Suprapubic skin (tissue), 4 donors: Measurements from ENCODE around the gene CLASP2. TPM values are rescaled to one million over a fixed set of nuclear protein-coding genes. Genes with fewer than 3 reads are reported as not detected.
"Not testable (repeated sequence)": the region's sequence is repeated elsewhere in the genome, so short reads cannot be mapped to it uniquely, and the experiment has no call there.

Experiments
- DNase-seq, 2 donors: peaks; one replicate each; pipeline ENCODE4 v3.0.0-alpha.2; 2019; ENCODE audit warnings: low spot score in 2 of 2
- H3K27ac ChIP-seq: fragments of 200-600 bp; sonication (generic); one replicate; pipeline ENCODE4 v1.5.1; 2019
- H3K27me3 ChIP-seq: fragments of 200-600 bp; sonication (generic); one replicate; pipeline ENCODE4 v1.5.1; 2019
- H3K36me3 ChIP-seq: fragments of 200-600 bp; sonication (generic); one replicate; pipeline ENCODE4 v1.5.1; 2019
- H3K4me1 ChIP-seq: fragments of 200-600 bp; sonication (generic); one replicate; pipeline ENCODE4 v1.5.1; 2019
- H3K4me3 ChIP-seq: fragments of 200-600 bp; sonication (generic); one replicate; pipeline ENCODE4 v1.5.1; 2019; ENCODE audit warnings: mild to moderate bottlenecking
- H3K9me3 ChIP-seq: fragments of 200-600 bp; sonication (generic); one replicate; pipeline ENCODE4 v1.5.1; 2019
- EP300 ChIP-seq: sonication (generic); formaldehyde crosslinking; IDR thresholded peaks from one replicate; pipeline ENCODE4 v1.6.1; 2017; ENCODE audit warnings: antibody characterized with exemption
- POLR2A ChIP-seq, 2 donors: fragments of 450-650 bp; IDR thresholded peaks; one replicate each; pipeline ENCODE4 v1.6.1; 2017; ENCODE audit warnings: antibody characterized with exemption in 2 of 2, mild to moderate bottlenecking in 2 of 2, moderate library complexity in 2 of 2
- POLR2AphosphoS5 ChIP-seq, 3 donors: sonication (generic); formaldehyde crosslinking; IDR thresholded peaks; one replicate each; pipeline ENCODE4 v1.6.1; 2017; ENCODE audit warnings: antibody characterized with exemption in 3 of 3
- WGBS: methylation state at CpG from one replicate; pipeline ENCODE4 v1.1.5; 2018; 5-methylcytosine and 5-hydroxymethylcytosine counted together
- total RNA-seq, 4 donors: library from RNA; depleted of rRNA; stranded (reverse); fragments of >200 nt; gene quantifications; one replicate each; pipeline ENCODE4 v1.1.0, GENCODE V29; 2016
- TF ChIP-seq, protein P1 (sequence below), 2 donors: fragments of 200-600 bp in 1 of 2; fragments of 450-650 bp in 1 of 2; sonication (generic) in 1 of 2; IDR thresholded peaks; one replicate each; pipeline ENCODE4 v1.5.1; 2016 to 2019; ENCODE audit warnings: antibody characterized with exemption in 2 of 2, mild to moderate bottlenecking in 1 of 2, moderate library complexity in 1 of 2

CLASP2 gene
- 100 to 1,000 TPM in 1 of 4 donors, 10 to 100 TPM in 3; 44.8 to 140 (median 59.7) TPM for total RNA-seq

GRCh38 chr3:33717866-33718594, at the start of gene CLASP2:
Gene CLASP2 (minus strand): TSS chr3:33718254. CDS start chr3:33718002, 252 bp downstream.
- H3K4me3 ChIP-seq, result peak within 1 kb of the TSS; percentile 87
- TF ChIP-seq, protein P1, sequence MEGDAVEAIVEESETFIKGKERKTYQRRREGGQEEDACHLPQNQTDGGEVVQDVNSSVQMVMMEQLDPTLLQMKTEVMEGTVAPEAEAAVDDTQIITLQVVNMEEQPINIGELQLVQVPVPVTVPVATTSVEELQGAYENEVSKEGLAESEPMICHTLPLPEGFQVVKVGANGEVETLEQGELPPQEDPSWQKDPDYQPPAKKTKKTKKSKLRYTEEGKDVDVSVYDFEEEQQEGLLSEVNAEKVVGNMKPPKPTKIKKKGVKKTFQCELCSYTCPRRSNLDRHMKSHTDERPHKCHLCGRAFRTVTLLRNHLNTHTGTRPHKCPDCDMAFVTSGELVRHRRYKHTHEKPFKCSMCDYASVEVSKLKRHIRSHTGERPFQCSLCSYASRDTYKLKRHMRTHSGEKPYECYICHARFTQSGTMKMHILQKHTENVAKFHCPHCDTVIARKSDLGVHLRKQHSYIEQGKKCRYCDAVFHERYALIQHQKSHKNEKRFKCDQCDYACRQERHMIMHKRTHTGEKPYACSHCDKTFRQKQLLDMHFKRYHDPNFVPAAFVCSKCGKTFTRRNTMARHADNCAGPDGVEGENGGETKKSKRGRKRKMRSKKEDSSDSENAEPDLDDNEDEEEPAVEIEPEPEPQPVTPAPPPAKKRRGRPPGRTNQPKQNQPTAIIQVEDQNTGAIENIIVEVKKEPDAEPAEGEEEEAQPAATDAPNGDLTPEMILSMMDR (IDR thresholded peaks at IDR 0.05), result peak in 1 of 2 donors; percentile 5
- TF ChIP-seq EP300 (no peak), POLR2AphosphoS5 (IDR thresholded peaks at IDR 0.05) (no peak), POLR2A (IDR thresholded peaks at IDR 0.05) (peak in 1 of 2 donors; percentile 52)
- WGBS, result under 1% methylated on average over 46 of the region's 68 CpGs
- H3K27me3 ChIP-seq, result no peaks in the 10 kb centered on the region
- DNase-seq, result peak; percentile 91
- peak within 1 kb of the TSS; percentile 96 for H3K27ac ChIP-seq
- no peaks in the 10 kb centered on the region for H3K36me3 ChIP-seq
- peaks cover 22% of the 10 kb centered on the region for H3K4me1 ChIP-seq
- no peaks in the 10 kb centered on the region for H3K9me3 ChIP-seq

- Histone ChIP-seq H3K27me3 (no peaks in the 10 kb centered on the region), H3K4me3 (no peak overlapping the region), H3K36me3 (no peaks in the 10 kb centered on the region), H3K4me1 (no peaks in the 10 kb centered on the region), H3K27ac (no peak overlapping the region), H3K9me3 (peaks cover 9% of the 10 kb centered on the region)
- TF ChIP-seq POLR2A (IDR thresholded peaks at IDR 0.05) (no peak), POLR2AphosphoS5 (IDR thresholded peaks at IDR 0.05) (no peak), EP300 (no peak)
- TF ChIP-seq, protein P1 (IDR thresholded peaks at IDR 0.05), result no peak
- DNase-seq, result no peak
- WGBS, result 62% methylated on average over 2 of the region's 2 CpGs
Observed at GRCh38 chr3:33758864-33759263, 40.8 kb upstream of the CLASP2 start.

DNA sequence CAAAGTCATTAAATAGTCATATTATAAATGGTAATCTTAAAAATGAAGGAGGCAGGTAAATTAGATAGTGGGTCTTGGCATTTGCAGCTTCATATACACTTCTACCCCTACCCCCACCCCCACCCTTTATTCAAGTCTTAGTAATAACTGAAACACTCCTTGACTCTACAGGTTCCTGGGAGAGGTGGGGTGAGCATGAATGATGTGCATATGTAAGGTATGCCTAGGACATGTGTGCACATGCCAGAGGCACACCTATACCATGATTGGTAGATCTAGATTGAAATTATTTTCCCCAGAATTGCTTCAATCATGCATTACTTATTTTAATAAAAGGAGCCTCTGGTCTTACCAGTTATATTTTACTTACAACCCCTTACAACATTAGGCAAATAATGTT, 40.2 kb upstream of the CLASP2 start:
- DNase-seq, result no peak
- H3K36me3 ChIP-seq, result no peaks in the 10 kb centered on the region
- H3K4me1 ChIP-seq, result no peaks in the 10 kb centered on the region
- H3K27ac ChIP-seq, result no peak overlapping the region
- no peak overlapping the region for H3K4me3 ChIP-seq
- no peaks in the 10 kb centered on the region for H3K27me3 ChIP-seq
- TF ChIP-seq POLR2A (IDR thresholded peaks at IDR 0.05) (no peak), POLR2AphosphoS5 (IDR thresholded peaks at IDR 0.05) (no peak), EP300 (no peak)
- TF ChIP-seq, protein P1 (IDR thresholded peaks at IDR 0.05), result no peak
- peaks cover 14% of the 10 kb centered on the region for H3K9me3 ChIP-seq

DNA sequence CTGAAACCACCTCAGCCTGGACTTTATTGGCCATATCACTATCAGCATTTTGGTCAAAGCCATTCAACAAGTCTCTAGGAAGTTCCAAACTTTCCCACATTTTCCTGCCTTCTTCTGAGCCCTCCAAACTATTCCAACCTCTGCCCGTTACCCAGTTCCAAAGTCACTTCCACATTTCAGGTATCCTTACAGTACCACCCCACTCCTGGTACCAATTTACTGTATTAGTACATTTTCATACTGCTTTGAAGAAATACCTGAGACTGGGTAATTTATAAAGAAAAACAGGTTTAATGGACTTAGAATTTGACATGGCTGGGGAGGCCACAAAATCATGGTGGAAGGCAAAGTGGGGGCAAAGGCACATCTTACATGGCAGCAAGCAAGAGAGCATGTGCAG, 36.3 kb upstream of the CLASP2 start:
- H3K4me1 ChIP-seq, H3K4me3 ChIP-seq, H3K36me3 ChIP-seq, DNase-seq, H3K27ac ChIP-seq, H3K27me3 ChIP-seq: not testable (repeated sequence)
- WGBS, result 91% methylated on average over 1 of the region's 1 CpG
- peaks cover 14% of the 10 kb centered on the region for H3K9me3 ChIP-seq

DNA sequence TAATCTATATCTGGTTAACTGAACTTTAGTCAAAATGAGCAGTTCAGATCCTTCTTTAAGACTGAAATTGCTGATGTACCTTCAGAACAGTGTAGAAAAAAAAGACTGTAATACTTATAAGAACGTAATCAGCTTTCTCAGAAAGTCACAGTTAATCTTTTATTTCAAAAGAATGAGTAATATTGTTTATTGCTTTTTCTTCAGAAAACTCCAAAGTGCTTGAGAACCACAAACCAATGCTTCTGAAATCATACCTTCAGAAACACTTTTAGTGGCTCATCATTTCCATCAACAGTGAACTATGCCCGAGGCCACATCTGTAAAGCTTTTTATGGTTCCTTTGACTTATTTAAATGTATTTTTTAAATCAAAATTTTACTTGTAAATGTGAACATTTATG, 33.3 kb upstream of the CLASP2 start:
- Histone ChIP-seq H3K4me1 (no peaks in the 10 kb centered on the region), H3K4me3 (no peak overlapping the region), H3K9me3 (peaks cover 14% of the 10 kb centered on the region), H3K27me3 (no peaks in the 10 kb centered on the region), H3K27ac (no peak overlapping the region), H3K36me3 (no peaks in the 10 kb centered on the region)
- DNase-seq, result no peak
- TF ChIP-seq, protein P1 (IDR thresholded peaks at IDR 0.05), result no peak
- no peak for TF ChIP-seq EP300
- no peak for TF ChIP-seq POLR2A (IDR thresholded peaks at IDR 0.05)
- TF ChIP-seq POLR2AphosphoS5 (IDR thresholded peaks at IDR 0.05), result no peak
- 76% methylated on average over 2 of the region's 2 CpGs for WGBS

DNA sequence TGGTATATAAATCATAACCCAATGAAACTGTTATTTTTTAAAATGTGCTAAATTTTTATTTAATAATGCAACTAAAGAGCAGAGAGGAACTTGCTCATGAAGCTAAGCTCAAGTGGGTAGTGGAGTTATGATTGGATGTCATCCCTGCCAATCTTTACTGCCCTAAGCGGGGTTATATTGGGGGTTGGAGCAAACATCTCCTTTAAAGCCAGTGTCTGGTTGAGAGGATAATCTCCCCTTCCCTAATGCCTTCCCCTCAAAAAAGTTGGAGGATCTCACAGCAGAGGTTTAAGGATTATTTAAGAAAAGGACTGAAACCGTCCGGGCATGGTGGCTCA, 32.1 kb upstream of the CLASP2 start:
- no peak overlapping the region for H3K27ac ChIP-seq
- H3K4me3 ChIP-seq, result no peak overlapping the region
- no peak for DNase-seq
- H3K27me3 ChIP-seq, result no peaks in the 10 kb centered on the region
- 87% methylated on average over 3 of the region's 3 CpGs for WGBS
- H3K9me3 ChIP-seq, result peaks cover 14% of the 10 kb centered on the region
- no peaks in the 10 kb centered on the region for H3K4me1 ChIP-seq
- no peaks in the 10 kb centered on the region for H3K36me3 ChIP-seq
- TF ChIP-seq, protein P1 (IDR thresholded peaks at IDR 0.05), result no peak
- no peak for TF ChIP-seq EP300
- TF ChIP-seq POLR2AphosphoS5 (IDR thresholded peaks at IDR 0.05), result no peak
